Activated CD4-positive, CD25-positive, alpha-beta regulatory T cell (primary cell): ENCODE measurements around the gene RNU6-1.

ENCODE experiments used
- DNase-seq, 4 experiments: peaks; one replicate each; lab custom pipeline; 2025; lab: John Stamatoyannopoulos, UW

RNU6-1 gene

GRCh38 chr15:67801142-67801541, 38.7 kb downstream of the RNU6-1 start:
- no peak for DNase-seq

DNA sequence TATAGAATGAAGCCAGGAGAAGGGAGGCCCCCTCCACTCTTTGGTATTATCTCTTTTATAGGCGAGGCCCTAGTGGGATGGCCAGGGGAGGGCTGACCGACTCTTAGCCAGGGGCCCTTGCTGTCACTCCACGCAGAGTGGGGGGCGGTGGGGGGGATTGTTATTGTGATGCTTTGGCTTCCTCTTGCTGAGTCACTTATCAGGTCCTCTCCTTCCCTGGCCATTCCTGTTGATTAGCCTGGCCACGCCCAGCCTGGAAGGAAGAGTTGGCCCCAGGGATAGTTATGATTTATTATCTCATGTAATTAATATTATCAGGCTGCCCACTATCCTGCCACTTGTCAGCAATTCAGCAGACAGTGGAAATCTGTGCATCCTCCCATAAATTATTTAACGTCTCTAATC, 40.0 kb downstream of the RNU6-1 start:
- DNase-seq: no peak

- DNase-seq: no peak
These were observed 43.4 kb downstream of the RNU6-1 start for GRCh38 chr15:67796196-67797127.

DNA sequence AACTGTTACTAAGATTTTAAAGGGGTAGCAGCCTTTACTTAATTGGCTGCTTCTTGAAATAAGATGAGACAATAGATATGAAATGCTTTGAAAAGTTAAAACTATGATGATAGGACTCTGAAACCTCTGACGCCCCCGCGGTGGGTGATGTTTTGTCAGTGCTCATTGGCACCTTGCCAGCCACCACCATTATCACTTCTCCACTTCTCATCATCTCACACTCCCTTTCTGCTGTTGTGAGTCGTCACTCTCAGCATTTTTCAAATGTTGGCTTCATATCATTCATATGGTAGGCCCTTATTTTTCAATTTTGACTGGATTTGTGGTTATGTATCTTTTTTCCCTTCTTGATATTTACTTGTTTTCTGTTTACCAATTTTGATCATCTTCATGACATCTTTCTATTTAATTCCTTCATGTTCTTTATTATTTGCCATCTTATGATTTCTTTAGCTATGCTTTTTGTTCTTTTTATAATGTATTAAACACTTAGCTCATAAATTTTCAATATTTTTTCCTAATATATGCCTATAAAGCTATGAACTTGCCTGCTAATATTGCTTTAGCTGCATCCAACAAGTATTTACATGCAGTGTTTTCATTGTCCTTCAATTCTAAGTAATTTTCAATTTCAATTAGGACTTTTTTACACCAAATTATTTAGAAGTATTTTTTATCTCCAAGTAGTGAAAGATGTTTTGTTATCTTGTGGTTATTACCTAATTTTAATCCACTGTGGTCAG, 44.8 kb downstream of the RNU6-1 start:
- no peak for DNase-seq

DNA sequence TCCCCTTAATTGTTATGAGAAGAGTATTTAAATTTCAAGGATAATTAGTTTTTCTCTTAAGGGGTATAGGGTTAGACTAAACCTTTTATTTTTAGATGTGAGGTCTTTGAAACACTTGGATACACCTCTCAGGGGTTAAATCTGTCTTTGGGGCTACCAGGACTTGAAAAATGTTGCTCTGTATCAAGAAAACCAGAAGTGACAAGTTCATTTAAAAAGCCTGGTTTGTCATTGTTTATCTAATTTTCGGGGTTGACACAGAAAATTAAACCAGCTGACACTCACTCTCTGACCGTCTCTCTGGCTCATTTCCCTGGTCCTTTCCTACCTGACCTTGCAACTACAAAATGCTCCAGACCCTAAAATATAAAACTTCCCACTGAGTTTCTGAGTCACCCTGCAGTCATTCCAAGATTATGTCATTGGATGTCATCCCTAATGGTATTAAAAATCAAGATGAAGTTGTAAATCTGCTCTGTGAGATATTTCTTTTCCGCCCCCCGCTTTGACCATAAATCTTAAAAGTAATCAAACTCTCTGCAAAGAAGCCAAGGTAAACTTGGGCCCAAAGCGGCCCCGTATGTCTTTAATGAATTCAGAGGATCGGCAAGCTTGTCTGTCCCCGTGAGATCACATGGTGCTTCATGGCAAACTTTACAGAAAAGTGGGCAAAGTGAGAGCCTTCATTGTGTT, 47.4 kb downstream of the RNU6-1 start:
- no peak for DNase-seq

GRCh38 chr15:67790610-67791319, 49.1 kb downstream of the RNU6-1 start:
- no peak for DNase-seq
